ENCODE data around the gene KIF26A.

The KIF26A gene

GRCh38 chr14:104101086-104101621, 37.2 kb upstream of the KIF26A start:
- no peak for DNase-seq (ENCODE audit: low read depth)

DNA sequence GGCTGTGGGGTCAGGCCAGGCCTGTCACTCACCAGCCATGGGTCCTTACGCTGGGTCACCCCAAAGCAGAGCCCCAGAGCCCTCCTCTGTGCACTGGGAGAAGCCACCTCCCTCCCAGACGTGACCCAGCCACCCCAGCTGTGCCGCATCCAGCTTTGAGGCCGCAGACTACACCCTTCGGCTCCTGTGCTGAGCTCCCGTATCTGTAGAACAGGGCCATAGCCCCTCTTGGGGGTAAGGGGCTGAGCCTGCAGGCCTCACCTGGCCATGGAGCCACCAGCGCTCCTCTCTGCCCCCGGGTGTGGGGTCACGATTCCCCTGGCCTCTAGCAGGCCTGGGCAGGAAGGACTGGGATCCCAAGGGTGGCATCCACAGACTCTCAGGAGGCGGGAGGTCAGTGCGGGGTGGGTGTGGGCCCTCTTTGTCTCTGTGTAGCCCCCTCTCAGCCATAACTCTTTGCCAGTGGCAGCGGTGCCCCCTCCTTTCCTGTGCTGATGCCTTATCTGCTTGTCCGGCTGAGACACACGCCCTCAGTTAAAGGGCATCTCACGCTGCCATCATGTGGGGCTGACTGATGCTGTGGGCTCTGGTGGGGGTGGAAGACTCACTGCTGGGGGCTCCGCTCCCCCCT, 36.6 kb upstream of the KIF26A start:
- no peak for DNase-seq (ENCODE audit: low read depth)

- DNase-seq (ENCODE audit: low read depth): no peak
Measured at GRCh38 chr14:104102282-104102914, 36.0 kb upstream of the KIF26A start.

GRCh38 chr14:104103061-104103445, 35.3 kb upstream of the KIF26A start:
- no peak for DNase-seq (ENCODE audit: low read depth)

DNA sequence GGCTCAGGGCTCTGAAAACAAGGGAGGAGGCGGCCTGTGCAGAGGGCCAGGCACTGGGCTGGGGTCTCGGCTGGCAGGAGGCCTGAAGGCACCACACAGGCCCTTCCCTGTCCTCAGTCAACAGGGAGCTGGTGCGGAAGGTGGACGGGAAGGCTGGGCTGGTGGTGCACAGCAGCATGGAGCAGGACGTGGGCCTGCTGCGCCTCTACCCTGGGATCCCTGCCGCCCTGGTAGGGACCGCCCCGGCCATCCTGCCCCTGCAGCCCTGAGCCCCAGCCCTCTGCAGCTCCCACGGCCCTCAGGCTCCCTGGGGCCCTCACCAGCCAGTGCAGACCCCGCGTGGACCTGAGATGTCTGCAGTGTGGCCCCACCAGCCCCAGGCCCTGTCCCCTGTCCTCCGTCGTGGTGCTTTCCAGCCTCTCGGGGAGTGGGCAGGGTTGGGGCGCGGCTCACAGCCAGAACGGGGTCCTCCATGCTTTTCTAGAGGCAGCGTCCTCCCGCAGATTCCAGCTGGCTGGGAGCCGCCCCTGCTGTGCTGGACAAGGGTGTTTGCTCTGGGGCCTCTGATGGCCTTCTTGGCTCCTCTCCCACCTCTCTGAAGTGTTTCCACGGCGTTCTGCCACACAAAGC, 34.8 kb upstream of the KIF26A start:
- no peak for DNase-seq (ENCODE audit: low read depth)

- DNase-seq (ENCODE audit: low read depth): no peak
Measured at GRCh38 chr14:104104076-104104901, 34.1 kb upstream of the KIF26A start.

GRCh38 chr14:104105071-104105821, 33.1 kb upstream of the KIF26A start:
- DNase-seq (ENCODE audit: low read depth): no peak

- no peak for DNase-seq (ENCODE audit: low read depth)
Measured at GRCh38 chr14:104105822-104106470, 32.4 kb upstream of the KIF26A start.

DNA sequence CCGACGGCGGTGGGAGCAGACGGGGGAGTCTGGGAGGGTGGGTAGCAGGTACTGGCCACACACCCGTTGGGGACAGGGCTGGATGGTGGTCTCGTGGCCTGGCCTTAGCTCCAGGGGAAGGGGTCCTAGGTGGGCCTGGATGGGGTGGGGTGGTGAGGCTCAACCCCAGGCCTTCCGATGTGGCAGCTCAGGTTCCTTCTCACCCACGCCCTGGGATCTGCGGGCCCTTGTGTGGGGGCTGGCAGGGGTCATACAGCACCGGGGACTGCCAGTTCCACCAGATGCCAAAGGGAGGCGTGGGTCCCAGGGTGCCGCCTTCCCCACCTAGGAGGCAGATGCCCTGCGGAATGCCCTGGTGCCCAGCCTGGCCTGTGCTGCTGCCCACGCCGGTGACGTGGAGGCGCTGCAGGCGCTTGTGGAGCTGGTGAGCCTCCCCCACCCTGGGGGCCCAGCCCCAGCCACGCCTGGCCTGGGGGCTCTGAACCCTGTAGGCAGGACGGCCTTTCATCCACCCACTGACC, 31.9 kb upstream of the KIF26A start:
- no peak for DNase-seq (ENCODE audit: low read depth)

- DNase-seq (ENCODE audit: low read depth): no peak
Measured at GRCh38 chr14:104107101-104107581, 31.2 kb upstream of the KIF26A start.

DNA sequence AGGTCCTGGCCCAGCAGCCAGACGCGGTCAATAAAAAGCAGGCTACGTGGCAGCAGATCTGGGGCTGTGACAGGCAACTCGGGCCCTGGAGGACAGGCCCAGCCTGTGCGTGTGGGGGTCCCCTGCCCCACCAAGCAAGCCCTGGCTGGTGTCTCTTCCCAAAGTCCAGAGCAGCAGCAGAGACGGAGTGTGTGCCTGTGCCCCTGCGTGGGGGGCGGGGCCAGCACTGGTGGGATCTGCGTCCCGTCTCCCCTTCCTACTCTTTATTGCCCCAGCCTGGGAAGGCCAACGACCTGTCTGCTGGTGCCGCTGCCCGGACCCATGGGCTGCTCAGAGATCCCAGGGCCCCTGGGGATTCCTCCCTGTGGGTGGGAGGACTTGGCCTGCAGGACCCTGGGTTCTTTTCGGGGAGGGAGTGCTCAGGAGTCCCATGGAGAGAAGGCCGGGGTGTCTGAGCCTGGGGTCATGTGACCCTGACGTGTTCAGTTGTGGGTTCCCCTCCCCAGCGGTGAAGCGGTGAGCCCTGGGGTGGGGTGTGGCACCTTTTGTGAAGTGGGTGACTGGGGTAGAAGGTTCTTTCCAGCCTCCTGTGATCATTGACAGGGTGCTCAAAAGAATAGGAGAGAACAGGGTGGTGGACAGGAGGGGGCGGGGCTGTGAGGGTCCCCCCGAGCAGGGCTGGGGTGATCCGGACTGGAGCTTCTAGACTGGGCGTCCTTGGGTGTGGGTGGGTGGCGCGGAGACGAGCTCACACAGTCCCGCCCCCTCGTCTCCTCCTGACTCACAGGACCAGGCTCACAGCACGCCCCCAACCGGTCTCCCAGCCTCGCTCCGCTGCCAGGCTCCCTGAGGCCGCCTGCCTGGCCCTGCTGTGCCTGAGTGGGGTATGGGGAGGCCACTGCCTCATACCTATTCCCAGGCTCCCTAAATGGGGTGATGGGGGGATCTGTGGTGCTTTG, 30.5 kb upstream of the KIF26A start:
- no peak for DNase-seq (ENCODE audit: low read depth)

GRCh38 chr14:104108570-104109541, 29.5 kb upstream of the KIF26A start:
- no peak for DNase-seq (ENCODE audit: low read depth)

DNA sequence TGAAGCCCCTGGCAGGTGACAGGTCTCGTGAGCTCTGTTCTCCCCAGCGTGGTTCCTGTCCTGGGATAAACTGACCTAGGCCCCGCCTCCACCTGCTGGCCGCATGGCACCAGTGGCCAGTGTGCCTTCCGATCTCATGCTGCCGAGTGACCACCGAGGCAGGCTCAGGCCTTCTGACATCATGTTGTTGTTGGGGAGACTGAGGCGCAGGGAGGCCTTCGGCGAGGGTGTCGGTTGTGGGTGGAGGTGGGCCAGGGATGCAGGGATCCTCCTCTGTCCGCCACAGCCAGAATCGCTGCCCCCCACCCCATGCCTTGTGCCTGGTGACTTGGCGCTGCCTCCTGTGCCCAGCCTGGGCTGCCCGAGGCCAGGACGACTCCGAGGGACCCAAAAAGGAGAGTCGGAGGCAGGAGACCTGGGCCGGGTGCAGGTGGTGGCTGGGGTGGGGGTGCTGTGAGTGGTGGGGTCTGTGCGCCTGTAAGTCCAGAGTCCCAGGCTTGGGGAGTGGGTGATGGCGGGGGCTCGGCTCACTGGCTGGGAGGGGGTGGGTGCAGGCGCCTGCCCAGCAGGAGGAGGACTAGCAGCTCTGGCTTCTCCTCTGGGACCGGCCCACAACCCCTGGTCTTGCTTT, 28.5 kb upstream of the KIF26A start:
- DNase-seq (ENCODE audit: low read depth): no peak

- DNase-seq (ENCODE audit: low read depth): no peak
Measured at GRCh38 chr14:104110491-104111209, 27.7 kb upstream of the KIF26A start.

- no peak for DNase-seq (ENCODE audit: low read depth)
Measured at GRCh38 chr14:104111301-104112112, 26.9 kb upstream of the KIF26A start.

DNA sequence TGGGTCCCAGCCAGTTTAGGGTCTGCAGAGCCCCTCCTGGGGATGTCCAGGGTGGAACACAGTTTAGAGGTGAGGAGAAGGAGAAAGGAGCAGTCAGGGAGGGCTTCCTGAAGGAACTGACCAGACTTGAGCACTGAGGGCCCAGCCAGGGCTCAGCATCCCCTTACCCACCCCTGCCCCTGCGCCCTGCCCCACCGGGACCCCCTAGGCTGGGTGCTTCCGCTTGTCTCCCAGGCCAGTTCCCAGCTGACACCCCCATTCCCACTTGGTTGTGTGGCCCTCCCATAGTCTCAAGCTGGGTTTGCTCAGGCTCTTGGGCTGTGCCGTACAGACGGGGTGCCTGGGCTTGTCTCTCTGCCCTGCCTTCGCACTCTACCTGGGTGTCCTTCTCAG, 26.3 kb upstream of the KIF26A start:
- no peak for DNase-seq (ENCODE audit: low read depth)
